AG08395 (cell line): ENCODE measurements around the gene DMRTC2.
A peak's percentile ranks its signal among the peaks of the same experiment; 100 is the strongest.
"Not testable (repeated sequence)": the region's sequence is repeated elsewhere in the genome, so short reads cannot be mapped to it uniquely, and the experiment has no call there.

Source experiments
- DNase-seq: peaks from one replicate; pipeline ENCODE4 v3.0.0; 2012; ENCODE audit warnings: mixed read lengths, low spot score

The DMRTC2 gene

DNA sequence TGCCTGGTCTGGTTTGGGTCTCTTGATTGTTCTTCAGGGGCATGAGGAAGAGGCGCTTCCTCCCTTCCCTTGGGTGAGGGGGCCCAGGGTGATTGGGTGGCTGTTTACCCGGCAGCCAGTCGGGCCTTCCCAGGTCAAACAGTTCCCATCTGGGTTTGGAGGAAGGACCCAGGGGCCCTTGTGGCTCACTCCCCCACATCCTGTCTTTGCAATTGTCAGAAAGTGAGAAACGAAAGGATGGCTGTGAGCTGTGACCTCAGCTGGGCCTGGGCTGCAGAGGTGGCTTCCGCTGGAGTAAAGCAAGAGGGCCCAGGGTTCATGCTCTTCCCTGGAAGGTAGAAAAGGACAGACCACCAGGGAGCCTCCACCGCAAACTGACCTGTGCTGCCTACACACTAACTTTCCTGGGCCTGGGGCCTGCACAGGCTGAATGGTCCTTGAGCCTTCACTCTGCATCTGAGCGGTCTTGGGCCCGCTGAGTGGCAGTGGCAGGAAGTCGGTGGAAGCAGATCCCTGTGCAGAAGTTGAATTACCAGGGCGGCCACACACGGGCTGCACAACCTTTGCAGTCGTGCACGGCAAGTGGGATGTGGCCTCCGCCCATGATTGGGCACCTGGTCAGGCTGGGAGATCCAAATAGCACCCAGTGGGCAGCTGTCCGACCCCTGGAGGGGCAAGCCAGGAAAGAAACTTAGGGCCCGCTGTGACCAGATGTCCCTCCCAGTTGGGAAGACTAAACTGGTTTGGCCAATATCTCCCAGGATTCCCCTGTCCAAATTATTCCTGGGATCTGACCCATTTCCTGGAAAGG, 26.9 kb downstream of the DMRTC2 start:
- DNase-seq: no peak

DNA sequence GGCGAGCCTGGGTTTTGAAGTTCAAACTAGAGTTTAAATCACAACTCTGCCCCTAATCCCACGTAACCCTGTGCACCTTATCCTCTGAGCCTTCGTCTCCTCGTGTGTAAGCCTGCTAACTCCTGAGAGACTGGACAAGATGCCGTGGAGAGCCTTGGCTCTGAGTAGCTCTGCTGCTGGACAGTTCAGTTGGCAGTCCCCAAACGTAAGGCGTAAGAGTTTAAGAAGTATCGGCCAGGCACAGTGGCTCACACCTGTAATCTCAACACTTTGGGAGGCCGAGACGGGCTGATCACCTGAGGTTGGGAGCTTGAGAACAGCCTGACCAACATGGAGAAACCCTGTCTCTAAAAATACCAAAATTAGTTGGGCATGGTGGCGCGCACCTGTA, 27.5 kb downstream of the DMRTC2 start:
- no peak for DNase-seq

DNA sequence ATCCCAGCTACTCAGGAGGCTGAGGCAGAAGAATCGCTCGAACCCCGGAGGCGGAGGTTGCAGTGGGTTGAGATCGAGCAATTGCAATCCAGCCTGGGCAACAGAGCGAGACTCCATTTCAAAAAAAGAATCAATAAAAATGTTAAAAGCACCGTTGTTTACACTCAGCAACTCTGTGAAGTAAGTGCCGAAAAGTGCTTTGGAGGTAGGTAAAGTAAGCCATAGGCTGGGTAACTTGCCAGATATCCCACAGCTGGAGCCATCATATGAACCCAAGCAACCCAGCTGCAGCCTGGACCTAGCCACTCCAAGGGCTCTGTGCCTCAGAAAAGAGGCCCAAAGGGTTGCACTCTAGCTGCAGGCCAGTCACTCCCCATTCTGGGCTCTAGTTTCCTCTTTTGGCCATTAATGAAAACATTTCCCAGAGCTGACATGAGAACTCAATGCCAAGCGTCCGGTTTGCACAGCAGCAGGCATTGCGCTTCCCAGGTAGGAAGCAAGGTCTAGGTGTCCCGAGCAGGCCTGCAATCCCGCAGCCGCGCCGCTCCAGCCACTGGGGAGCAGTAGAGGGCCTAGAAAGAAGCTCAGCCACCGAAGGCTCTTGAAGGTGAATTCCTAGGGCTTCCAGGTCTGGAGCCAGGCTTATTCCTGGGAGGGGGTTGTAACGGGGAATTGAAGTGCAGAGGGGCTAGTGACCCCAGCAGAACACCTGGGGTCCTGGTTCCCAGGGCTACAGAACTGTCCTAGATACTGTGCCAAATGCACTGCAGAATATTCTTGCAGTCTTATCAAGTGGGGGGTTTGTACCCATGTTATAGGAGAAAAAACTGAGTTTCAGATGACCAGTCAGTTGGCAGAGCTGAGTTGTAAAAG, 28.2 kb downstream of the DMRTC2 start:
- DNase-seq: peak; percentile 48

DNA sequence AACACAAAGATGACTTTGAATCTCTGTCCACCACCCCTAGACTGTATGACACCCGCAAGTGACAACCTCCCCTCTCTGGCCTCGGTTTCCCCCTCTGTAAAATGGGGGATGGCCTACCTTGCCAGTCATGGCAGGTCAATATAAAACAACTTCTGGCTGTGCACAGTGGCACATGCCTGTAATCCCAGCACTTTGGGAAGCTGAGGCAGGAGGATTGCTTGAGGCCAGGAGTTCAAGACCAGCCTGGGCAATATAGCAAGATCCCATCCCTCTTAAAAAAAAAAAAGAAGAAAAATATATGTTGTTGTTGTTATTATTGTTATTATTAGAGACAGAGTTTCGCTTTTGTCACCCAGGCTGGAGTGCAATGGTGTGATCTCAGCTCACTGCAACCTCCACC, 31.1 kb downstream of the DMRTC2 start:
- DNase-seq: not testable (repeated sequence)

DNA sequence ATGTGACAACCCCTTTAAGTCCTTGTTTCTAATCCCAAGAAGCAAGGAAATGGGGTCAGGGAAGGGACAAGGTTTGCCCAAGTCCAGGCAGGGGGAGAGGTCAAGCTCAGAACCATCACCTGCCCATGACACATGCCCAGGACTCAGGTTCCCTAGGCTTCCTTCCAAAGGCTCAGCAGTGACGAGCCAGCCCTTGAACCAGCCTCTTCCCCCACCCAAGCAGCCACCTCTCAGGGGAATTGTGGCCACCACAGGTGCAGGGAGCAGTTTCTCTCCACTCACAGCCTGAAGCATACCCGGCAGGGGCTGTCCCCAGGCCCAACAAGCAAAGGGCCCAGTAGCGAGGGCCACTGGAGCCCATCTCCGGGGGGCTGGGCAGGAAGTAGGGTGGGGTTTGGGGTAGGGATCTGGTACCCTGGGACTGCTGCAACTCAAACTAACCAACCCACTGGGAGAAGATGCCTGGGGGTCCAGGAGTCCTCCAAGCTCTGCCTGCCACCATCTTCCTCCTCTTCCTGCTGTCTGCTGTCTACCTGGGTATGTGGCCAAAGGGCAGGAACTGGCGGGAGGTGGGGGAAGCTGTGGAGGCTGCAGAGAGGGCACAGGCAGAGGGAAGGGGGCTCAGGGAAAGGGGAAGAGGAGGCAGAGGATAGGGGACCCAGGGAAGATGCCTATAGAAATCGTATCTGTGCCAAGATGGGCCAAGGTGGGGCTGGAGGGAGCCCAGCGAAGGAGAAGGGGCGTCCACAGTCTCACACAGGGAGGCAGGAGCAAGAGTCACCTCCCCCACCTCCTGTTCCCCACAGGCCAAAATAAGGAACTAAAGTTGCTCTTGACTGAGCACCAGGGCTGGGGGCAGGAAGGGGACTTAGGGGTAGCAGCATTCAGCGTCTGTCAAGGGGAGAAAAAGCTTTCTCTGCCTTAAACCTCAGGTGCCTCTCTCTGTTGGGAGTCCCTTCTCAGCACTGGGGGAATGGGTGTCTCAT, 32.3 kb downstream of the DMRTC2 start, which contains the start of gene CD79A:
Gene CD79A, plus strand, starts transcription at position 433 of the 986 bp plus-strand sequence. Its CDS starts 26 bp downstream, at position 459.
- DNase-seq: no peak

DNA sequence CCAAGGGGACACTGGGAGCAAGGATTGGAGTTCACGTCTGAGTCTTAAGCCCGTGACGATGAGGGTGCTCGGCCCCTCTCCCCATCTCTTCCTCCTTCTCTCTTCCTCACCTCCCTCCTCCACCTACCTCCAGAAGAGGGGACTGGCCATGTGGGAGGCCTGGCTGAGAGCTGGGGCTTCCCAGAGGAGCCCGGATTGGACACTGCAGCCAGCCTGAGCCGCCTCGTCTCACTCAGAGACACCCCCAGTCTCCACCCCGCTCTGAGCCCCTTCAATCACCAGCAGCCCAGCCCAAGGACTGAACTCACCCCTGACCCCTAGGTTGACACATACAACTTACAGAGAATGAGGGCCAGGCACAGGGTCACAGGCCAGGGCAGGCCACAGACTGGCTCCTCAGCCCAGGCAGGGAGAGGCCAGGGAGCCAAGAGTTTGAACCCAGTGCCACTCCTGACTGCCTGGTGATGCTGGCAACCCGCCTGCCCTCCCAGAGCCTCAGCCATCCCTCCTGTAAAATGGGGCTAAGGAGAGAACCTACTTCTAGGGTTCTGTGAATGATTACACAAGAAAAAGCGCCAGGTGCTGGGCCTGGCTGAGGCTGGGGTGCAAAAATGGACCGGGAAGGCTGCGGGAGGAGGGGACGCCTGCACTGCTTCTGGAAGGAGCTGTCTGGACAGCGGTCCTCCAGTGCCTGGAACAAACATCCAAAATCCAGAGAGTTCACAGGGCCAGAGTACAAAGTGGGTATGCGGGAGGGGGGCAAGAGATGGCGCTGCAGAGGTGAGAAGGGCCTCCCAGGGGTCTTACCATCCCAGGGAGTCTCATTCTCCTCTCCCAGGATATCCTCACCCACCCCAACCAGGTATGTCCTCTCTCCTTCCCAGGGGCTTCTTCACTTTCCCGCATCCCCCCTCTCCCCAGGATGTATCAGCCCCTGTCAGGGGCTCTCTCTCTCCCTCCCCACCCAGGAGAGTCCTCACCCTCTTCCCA, 33.4 kb downstream of the DMRTC2 start:
- DNase-seq: no peak

DNA sequence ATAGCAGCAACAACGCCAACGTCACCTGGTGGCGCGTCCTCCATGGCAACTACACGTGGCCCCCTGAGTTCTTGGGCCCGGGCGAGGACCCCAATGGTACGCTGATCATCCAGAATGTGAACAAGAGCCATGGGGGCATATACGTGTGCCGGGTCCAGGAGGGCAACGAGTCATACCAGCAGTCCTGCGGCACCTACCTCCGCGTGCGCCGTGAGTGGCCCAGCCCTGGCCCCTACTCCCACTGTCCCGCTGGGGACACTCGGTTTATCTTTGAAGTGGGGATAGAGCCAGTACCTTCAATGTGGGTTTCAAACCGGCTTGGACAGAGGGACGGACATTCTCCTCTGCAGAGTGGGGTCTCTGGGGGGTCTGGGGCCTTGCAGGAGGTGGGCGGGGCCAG, 34.2 kb downstream of the DMRTC2 start:
- no peak for DNase-seq

DNA sequence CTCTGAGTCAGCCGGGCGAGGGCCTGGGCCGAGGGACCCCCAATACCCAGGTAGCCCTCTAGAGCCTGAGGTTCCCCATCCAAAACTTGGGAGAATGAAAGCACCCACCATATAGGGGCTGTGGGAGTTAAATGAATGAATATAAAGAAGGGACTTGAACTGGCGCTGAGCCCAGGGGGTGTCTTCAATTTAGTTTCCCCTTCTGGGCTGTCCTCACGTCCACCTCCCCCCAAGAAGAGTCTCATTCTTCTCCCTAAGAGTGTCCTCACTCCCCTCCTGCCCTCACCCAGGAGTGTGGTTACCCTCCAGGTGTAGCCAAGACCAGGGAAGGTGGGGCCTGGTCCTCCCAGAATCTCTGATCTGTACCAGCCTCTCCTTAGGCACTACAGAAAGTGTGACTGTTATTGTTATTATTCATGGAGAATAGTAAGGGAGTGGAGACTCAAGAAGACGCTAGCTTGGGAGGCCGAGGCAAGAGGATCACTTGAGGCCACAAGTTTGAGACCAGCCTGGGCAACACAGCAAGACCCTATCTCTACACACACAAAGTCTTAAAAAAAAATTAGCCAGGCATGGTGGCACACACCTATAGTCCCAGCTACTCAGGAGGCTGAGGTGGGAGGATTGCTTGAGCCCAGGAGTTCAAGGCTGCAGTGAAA, 35.0 kb downstream of the DMRTC2 start:
- DNase-seq: no peak

DNA sequence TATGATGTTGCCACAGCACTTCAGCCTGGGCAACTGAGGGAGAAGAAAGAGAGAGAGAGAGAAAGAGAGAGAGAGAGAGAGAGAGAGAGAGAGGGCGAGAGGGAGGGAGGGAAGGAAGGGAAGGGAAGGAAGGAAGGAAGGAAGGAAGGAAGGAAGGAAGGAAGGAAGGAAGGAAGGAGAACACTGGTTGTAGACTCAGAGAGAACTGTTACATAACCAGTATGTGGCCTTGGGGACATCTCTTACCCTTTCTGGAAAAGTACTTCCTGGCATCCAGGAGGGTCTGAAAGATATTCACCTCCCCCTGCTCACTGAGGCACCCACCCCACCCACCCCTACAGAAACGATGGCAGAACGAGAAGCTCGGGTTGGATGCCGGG, 35.5 kb downstream of the DMRTC2 start:
- no peak for DNase-seq

DNA sequence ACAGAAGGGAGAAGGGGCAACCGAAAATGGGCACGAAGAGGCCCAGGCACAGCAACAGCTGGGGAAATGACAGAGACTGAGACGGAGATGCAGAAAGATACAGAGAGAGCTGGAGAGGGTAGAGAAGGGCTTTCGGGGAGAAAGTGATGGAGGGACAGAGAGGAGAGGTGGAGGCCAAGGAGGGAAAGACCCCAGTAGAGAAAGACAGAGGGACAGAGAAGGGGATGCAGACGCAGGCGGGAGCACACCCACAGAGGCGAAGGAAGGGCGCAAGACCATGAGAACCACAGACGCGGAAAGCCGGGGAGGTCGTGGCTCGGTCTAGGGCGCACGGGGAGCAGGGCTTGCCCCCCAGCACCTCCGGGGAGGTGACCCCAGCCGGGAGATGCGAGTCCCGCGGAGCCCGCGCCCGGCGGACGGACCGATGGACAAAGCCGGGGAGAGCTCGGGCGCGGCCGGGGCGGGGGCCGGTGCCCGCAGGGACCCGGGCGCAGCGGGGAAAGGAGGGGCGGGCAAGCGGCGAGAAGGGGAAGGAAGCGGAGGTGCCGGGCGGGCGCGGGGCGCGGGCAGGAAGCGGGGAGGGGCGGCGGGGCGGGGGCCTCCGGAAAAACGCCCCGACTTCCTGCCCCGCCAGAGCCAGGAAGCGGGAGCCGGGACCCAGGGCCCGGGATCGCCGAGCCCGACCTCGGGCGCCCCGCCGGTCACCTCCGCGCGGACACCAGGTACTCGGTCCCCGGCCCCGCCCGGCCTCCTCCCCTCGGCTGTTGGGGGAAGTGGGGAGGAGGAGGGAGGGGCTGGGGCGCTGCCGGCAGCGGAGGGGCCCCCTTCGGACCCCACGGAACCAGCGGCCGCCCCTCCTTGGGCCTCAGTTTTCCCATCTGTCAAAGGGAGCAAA, 38.0 kb downstream of the DMRTC2 start, which contains the start of gene ARHGEF1:
Gene ARHGEF1, plus strand, starts transcription at position 617 of the 895 bp plus-strand sequence. CDS start 4,899 bp downstream, outside the sequence.
- peak; percentile 53 for DNase-seq

DNA sequence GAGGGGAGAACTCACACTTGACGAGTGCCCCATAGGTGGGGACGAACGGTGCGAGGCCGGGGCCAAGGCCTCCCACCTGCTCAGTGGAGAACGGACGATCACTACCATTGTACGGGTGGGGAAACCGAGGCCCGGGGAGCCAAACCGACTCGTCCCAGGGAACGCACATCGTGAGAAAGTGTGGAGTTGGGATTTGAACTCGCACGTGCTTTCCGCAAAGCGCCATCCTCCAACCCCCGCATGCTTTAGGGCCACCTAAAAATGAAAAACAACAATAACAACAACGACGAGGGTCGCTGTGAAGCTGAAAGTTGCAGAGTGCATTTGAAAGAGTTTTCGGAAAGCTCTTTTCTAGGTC, 38.6 kb downstream of the DMRTC2 start:
- no peak for DNase-seq

DNA sequence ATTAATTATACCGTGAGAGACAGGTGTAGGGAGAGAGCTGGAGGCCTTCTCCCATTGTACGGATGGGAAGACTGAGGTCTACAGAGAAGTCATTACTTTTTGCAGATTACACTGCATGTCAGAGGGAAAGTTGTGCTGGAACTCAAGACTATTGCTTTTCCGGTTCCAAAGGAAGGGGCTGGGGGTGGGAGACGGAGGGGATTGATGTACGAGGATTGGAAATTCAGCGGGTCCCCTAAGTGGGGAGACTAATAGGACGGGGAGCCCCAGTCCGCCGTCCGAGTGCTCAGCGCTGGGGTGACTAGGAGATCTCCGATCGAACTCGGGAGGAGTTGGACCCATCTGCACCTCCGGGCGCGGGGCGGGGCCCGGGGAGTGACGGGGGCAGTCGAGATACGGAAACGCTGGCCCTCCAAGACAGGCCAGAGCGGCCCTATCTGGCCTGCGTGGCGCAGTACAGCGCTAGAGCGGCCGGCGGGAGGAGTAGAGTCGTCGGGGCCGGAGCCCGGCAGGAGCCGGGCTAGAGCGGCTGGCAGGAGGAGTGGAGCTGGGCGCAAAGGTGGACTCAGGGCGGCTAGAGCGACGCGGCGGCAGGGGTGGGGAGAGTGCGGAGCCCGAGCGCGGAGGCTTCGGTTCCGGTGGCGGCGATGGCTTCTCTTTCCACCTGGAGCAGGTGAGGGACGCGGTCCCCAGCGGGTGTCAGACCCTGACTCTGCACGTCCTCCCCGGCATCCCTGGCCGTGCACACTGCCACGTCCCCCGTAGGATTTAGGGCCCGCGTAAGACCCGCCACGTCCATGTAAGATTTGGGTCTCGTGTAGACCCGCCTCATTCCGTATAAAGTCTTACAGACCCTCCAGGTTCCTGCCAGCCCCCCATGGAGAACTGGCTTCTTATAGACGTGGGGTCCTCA, 39.2 kb downstream of the DMRTC2 start:
- DNase-seq: peak; percentile 99

DNA sequence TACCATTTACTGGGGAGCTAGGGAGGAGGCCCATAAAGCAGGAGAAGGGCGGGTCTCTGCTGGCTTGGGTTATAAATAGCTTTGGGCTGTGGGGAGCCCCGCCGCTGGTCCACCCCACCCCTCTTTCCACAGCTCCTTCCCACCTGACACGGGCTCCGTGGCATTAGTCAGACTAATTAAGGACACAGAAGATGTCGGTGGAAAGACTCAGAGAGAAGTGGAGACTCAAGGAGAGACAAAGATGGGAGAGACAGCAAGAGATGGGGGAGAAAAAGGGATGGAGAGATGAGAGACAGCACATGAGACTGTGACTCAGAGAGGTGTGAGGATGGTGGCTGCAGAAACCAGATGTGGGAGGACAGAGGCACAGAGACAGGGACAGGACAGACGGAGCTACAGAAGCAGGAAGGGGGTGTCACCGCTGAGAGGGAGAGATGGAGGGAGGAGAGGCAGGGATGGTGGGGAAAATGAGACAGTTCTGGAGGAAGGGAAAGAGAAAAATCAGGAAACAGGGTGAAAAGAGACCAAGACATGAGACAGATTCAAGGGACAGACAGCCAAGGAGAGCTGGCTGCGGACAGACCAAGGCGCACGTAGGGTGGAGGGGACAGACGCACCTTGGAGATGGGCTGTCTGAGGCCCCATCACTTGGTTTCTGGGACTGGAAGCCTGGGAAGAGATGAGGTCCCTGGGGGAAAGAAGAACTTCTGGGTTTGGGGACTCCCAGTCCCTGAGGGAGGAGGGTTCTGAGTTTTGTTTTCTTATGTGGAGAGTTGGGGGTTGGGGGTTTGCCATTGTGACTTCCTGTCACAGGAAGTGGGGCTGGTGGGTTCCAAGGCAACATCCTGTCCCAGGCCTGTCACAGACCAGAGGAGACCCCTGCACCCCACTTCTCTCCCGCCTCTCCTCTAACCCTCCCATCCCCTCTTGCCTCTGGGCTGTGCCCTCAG, 42.2 kb downstream of the DMRTC2 start:
- DNase-seq: no peak

DNA sequence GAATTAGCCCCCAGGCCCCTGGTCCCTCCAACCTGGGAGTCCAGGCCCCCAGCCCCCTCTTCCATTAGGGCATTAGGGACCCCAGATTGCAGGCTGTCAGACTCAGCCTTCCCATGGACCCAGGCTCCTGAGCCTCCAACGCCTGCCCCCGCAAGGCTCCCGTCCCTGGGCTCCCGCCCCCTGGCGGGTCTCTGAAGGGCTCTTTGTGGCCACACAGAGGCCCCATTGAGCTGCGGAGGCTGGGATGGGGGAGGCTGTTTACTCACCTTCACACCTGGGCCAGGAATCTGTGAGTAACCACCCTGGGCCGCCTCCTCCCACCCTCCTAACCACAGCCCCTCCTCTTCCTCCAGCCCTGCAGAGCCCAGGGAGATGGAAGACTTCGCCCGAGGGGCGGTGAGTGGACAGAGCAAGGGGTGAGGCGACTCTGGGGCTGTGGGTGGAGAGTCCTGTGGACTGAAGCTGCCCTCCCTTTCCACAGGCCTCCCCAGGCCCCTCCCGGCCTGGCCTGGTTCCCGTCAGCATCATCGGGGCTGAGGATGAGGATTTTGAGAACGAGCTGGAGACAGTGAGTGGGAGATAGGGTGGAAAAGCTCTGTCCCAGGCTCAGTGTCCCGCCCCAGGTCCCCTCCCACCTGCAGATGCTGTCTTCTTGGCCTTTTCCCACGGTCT, 43.0 kb downstream of the DMRTC2 start:
- no peak for DNase-seq

DNA sequence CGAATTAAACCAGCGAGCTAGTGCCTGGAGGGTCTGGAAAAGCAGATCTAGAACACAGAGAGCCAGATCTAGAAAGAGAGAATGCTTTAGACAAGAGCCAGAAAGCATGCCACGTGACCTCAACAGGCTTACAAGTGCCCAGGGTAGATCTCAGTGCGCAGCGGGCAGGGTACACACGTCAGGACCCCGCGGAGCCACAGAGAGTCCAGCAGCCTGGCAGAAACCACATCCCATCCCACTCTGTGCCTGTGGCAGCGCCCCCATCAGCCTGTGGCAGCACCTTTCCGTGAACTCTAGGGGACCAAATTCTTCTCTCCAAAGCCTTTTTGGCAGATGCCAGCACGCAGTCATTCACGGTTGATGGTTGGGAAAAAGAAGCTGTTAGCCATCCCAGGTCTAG, 44.1 kb downstream of the DMRTC2 start:
- DNase-seq: no peak

DNA sequence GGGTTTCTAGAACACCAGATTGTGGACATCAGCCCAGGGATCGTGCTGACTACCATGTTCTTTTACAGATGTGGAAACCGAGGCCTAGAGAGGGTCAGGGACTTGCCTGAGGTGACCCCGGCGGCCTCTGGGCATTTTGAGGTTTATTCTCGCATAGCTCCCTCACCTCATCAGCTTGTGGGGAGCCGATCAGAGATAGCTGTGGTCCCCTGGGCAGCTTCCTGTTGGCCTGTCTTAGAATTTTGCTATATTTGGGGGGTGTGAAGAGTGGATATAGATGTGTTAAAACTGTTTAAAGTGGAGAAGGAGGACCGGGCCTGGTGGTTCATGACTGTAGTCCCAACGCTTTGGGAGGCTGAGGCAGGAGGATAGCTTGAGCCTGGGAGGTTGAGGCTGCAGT, 45.1 kb downstream of the DMRTC2 start:
- no peak for DNase-seq
